Retinal pigment epithelial cell (primary cell): ENCODE results near the gene XPNPEP2.

Experiments used
- DNase-seq: peaks from one replicate; pipeline ENCODE4 v3.0.0-alpha.2; 2010; ENCODE audit warnings: low read depth
- H3K4me3 ChIP-seq: 2 replicates; pipeline ENCODE4 v1.5.1; 2011; ENCODE audit warnings: mild to moderate bottlenecking, low read length, control low read depth, moderate library complexity
- CTCF ChIP-seq: conservative IDR thresholded peaks from 2 replicates; pipeline ENCODE4 v1.5.1; 2011; ENCODE audit warnings: low read depth, low read length, control low read depth, inconsistent platforms

Gene XPNPEP2

GRCh38 chrX:129728061-129728460 is 10.7 kb upstream of the XPNPEP2 start:
- TF ChIP-seq CTCF = no peak
- no peak overlapping the region for H3K4me3 ChIP-seq

GRCh38 chrX:129731228-129731627 is 7.6 kb upstream of the XPNPEP2 start:
- no peak overlapping the region for H3K4me3 ChIP-seq
- no peak for DNase-seq
- no peak for TF ChIP-seq CTCF

More at GRCh38 chrX:129728061-129728460, 10.7 kb upstream of the XPNPEP2 start:
- DNase-seq = no peak

GRCh38 chrX:129732857-129733256 is 5.9 kb upstream of the XPNPEP2 start:
- no peak for TF ChIP-seq CTCF
- H3K4me3 ChIP-seq = no peak overlapping the region
- no peak for DNase-seq

- no peak overlapping the region for H3K4me3 ChIP-seq
- no peak for TF ChIP-seq CTCF
- no peak for DNase-seq
Observed at GRCh38 chrX:129733335-129733734, 5.4 kb upstream of the XPNPEP2 start.

- no peak overlapping the region for H3K4me3 ChIP-seq
- no peak for DNase-seq
- no peak for TF ChIP-seq CTCF
Observed at GRCh38 chrX:129736491-129736890, 2.3 kb upstream of the XPNPEP2 start.

- no peak overlapping the region for H3K4me3 ChIP-seq
- DNase-seq = no peak
- no peak for TF ChIP-seq CTCF
Observed at GRCh38 chrX:129737916-129738315, 863 bp upstream of the XPNPEP2 start.

- no peak for TF ChIP-seq CTCF
- DNase-seq = no peak
- H3K4me3 ChIP-seq = no peak overlapping the region
Observed at GRCh38 chrX:129739578-129739977, 799 bp downstream of the XPNPEP2 start.
